Tibial nerve (tissue), 4 donors: Measurements from ENCODE around the gene CHN1. TPM values are rescaled to one million over a fixed set of nuclear protein-coding genes. Genes with fewer than 3 reads are reported as not detected.

Experiments
- DNase-seq, 2 donors: peaks; one replicate each; pipeline ENCODE4 v3.0.0-alpha.2; 2019; ENCODE audit warnings: low spot score in 2 of 2
- H3K27ac ChIP-seq, 4 donors: fragments of 200-600 bp; sonication (generic) in 3 of 4; one replicate each; pipeline ENCODE4 v1.5.1; 2017 to 2019; ENCODE audit warnings: mild to moderate bottlenecking in 1 of 4
- H3K27me3 ChIP-seq, 2 donors: fragments of 200-600 bp; sonication (generic) in 1 of 2; one replicate each; pipeline versions ENCODE4 v1.5.1 to v1.6.0; 2017 to 2019
- H3K36me3 ChIP-seq, 3 donors: fragments of 200-600 bp; sonication (generic); one replicate each; pipeline ENCODE4 v1.5.1; 2018 to 2019
- H3K4me1 ChIP-seq, 4 donors: fragments of 200-600 bp; sonication (generic) in 3 of 4; one replicate each; pipeline ENCODE4 v1.5.1; 2017 to 2019
- H3K4me3 ChIP-seq, 4 donors: fragments of 200-600 bp; sonication (generic) in 3 of 4; one replicate each; pipeline ENCODE4 v1.5.1; 2017 to 2019; ENCODE audit warnings: mild to moderate bottlenecking in 1 of 4, moderate library complexity in 1 of 4
- H3K9me3 ChIP-seq, 4 donors: fragments of 200-600 bp; sonication (generic) in 3 of 4; one replicate each; pipeline ENCODE4 v1.5.1; 2017 to 2019
- EP300 ChIP-seq, 2 donors: sonication (generic); formaldehyde crosslinking; IDR thresholded peaks; one replicate each; pipeline ENCODE4 v1.6.1; 2017; ENCODE audit warnings: antibody characterized with exemption in 2 of 2, mild to moderate bottlenecking in 1 of 2
- POLR2A ChIP-seq, 2 donors: fragments of 450-650 bp; IDR thresholded peaks; one replicate each; pipeline ENCODE4 v1.6.1; 2017; ENCODE audit warnings: antibody characterized with exemption in 2 of 2, mild to moderate bottlenecking in 2 of 2, moderate library complexity in 2 of 2
- WGBS, 2 donors: methylation state at CpG; one replicate each; pipeline ENCODE4 v1.1.5; 2018; 5-methylcytosine and 5-hydroxymethylcytosine counted together
- total RNA-seq, 4 donors: library from RNA; depleted of rRNA; stranded (reverse); fragments of >200 nt; gene quantifications; one replicate each; pipeline ENCODE4 v1.1.0, GENCODE V29; 2016
- TF ChIP-seq, protein P1 (sequence below), 5 experiments: fragments of 200-600 bp in 3 of 5; fragments of 450-650 bp in 2 of 5; sonication (generic) in 3 of 5; IDR thresholded peaks; one replicate each; pipeline ENCODE4 v1.5.1; 2016 to 2019; ENCODE audit warnings: antibody characterized with exemption in 5 of 5, mild to moderate bottlenecking in 3 of 5, moderate library complexity in 2 of 5

CHN1 gene
- total RNA-seq, 4 donors from 2014 or later: 17.3 to 27.2 (median 23.8) TPM

DNA sequence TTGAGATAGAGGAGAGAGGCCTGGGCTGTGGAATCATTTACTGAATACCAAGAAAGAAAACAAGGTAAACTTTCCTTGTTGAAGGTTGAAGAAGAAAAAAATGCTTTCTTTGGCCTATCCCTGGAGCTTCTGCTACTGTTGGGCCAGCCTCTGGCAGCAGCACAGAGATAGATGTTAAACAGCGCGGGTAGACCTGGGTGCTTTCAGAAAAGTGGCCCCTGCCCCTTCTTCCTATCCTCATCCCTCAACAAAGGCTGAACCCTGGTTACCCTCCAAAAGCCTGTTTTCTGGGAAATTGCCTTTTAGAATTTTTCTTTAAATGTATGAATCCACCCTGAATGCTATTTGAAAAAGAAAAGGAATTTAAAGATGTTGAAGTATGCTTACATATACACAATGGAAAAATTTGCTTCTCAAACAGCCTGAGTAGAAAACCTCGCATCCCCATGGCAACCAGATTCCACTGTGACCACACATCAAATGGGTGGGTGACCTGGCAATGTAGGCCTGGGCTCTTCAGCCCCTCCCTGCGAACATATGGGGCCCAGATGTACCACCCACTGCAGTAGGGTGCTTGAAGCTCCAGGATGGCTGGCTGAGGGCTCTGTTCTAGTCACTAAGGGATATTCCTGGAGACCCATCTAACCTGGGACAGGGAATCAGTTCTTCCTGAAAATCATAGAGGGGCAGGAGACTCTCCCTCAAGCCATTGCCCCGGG, 217.5 kb downstream of the CHN1 start:
- Histone ChIP-seq H3K36me3 (no peaks in the 10 kb centered on the region), H3K4me3 (no peak overlapping the region), H3K4me1 (peaks cover 0 to 16% (median 0%) of the 10 kb centered on the region in 4 donors), H3K27ac (no peak overlapping the region), H3K27me3 (no peaks in the 10 kb centered on the region), H3K9me3 (no peaks in the 10 kb centered on the region)
- no peak for DNase-seq
- WGBS, 2 donors: 53 to 65% methylated on average over 5 of the region's 5 CpGs
- TF ChIP-seq, protein P1, sequence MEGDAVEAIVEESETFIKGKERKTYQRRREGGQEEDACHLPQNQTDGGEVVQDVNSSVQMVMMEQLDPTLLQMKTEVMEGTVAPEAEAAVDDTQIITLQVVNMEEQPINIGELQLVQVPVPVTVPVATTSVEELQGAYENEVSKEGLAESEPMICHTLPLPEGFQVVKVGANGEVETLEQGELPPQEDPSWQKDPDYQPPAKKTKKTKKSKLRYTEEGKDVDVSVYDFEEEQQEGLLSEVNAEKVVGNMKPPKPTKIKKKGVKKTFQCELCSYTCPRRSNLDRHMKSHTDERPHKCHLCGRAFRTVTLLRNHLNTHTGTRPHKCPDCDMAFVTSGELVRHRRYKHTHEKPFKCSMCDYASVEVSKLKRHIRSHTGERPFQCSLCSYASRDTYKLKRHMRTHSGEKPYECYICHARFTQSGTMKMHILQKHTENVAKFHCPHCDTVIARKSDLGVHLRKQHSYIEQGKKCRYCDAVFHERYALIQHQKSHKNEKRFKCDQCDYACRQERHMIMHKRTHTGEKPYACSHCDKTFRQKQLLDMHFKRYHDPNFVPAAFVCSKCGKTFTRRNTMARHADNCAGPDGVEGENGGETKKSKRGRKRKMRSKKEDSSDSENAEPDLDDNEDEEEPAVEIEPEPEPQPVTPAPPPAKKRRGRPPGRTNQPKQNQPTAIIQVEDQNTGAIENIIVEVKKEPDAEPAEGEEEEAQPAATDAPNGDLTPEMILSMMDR (IDR thresholded peaks at IDR 0.05): no peak
- TF ChIP-seq POLR2A (IDR thresholded peaks at IDR 0.05) (no peak), EP300 (IDR thresholded peaks at IDR 0.05) (no peak)

DNA sequence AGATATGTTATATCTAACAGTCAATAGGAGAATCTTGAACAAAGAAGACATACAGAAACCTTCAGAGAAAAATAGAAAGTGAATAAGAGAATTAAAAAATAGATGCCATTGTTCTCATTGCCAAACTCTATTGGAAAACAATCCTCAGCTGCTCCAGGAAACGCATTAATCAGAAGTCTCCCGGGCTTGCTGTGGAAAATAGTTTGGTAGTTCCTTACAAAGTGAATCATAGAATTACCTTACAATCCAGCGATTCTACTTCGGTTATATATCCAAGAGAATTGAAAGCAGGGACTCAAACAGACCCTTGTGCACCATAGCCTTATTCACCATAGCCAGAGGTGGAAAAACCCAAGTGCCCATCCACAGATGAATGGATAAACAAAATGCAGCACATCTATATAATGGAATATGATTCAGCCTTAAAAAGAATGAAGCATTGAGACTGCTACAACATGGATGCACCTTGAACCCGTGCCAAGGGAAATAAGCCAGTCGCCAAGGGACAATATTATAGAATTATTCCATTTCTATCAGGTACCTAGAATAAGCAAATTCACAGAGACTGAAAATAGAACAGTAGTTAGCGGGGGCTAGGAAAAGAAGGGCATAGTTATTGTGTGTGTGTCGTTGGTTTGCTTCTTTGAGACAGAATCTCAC, 219.0 kb downstream of the CHN1 start:
- H3K4me3 ChIP-seq: no peak overlapping the region

DNA sequence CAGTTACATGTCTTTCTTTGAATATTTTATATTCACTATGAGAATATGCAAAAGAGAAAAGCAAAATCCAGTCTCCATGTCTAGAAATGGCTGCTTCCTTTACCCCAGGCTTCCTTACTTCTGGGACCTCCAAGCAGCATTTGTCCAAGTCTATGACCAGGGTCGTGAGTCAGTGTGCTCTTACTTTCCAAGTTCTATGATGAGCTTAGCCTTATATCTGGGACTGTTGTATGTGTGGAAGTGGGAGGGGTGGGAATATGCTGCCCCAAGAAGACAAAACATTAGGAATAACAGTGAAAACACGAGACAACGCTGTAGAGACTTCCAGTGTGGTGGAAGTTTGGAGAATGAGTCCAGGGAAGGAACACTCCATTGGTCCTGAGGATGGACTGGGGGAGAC, 219.7 kb downstream of the CHN1 start:
- Histone ChIP-seq H3K4me3 (no peak overlapping the region), H3K36me3 (no peaks in the 10 kb centered on the region), H3K27ac (no peak overlapping the region), H3K27me3 (no peaks in the 10 kb centered on the region), H3K4me1 (peaks cover 0 to 16% (median 0%) of the 10 kb centered on the region in 4 donors), H3K9me3 (no peaks in the 10 kb centered on the region)
- DNase-seq: no peak
- 67 to 81% methylated on average over 3 of the region's 3 CpGs for WGBS, 2 donors
- TF ChIP-seq POLR2A (IDR thresholded peaks at IDR 0.05) (no peak), EP300 (IDR thresholded peaks at IDR 0.05) (no peak)
- TF ChIP-seq, protein P1 (IDR thresholded peaks at IDR 0.05): no peak

More for the DNA sequence above, 219.0 kb downstream of the CHN1 start:
- no peaks in the 10 kb centered on the region for H3K36me3 ChIP-seq
- 48 to 51% methylated on average over 8 of the region's 8 CpGs for WGBS, 2 donors
- TF ChIP-seq EP300 (IDR thresholded peaks at IDR 0.05) (no peak), POLR2A (IDR thresholded peaks at IDR 0.05) (no peak)
- TF ChIP-seq, protein P1 (IDR thresholded peaks at IDR 0.05): no peak
- peak overlapping the region in 1 of 4 donors; percentile 55 for H3K27ac ChIP-seq
- DNase-seq: no peak
- H3K4me1 ChIP-seq: peaks cover 0 to 16% (median 0%) of the 10 kb centered on the region in 4 donors
- H3K27me3 ChIP-seq: no peaks in the 10 kb centered on the region
- no peaks in the 10 kb centered on the region for H3K9me3 ChIP-seq

DNA sequence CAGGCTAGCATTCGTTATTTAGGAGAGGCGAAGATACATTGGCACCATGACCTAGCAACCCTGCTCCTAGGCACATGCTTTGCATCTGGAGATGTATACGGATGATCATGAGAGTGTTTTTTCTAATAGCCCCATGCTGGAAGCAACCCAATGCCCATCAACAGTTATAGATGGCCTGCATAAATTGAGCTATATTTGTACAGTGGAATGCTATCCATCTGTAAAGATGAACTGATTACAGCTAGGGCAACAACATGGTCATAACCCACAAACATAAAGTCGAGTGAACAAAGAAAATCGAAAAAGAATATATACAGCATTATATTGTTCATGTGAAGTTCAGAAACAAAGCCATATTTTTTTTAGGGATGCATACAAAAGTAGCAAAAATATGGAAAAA, 220.3 kb downstream of the CHN1 start:
- WGBS, 2 donors: 78 to 86% methylated on average over 5 of the region's 5 CpGs
- Histone ChIP-seq H3K4me3 (no peak overlapping the region), H3K4me1 (peaks cover 0 to 16% (median 0%) of the 10 kb centered on the region in 4 donors), H3K9me3 (no peaks in the 10 kb centered on the region), H3K27me3 (no peaks in the 10 kb centered on the region), H3K36me3 (no peaks in the 10 kb centered on the region), H3K27ac (no peak overlapping the region)
- TF ChIP-seq, protein P1 (IDR thresholded peaks at IDR 0.05): no peak
- no peak for TF ChIP-seq EP300 (IDR thresholded peaks at IDR 0.05)
- DNase-seq: no peak

DNA sequence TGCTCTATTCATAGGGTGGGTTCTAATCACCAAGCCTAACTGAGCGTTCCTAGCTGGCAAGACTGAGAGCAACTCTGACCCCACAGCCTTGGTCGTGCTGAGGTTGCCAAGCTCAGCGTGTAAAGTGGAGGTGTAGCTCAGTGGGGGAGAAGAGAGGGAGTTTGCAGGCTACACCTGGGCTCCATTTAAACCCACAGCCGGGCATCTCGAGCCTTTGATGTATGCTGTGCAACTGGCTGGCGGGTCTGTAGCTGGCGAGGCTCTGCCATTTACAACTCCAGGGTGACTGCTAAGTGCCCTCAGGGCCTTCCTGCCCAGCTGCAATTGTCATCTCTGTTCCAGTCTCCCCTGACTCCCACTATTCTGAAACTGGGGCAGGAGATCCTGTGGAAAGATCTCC, 220.9 kb downstream of the CHN1 start:
- Histone ChIP-seq H3K4me1 (peaks cover 0 to 16% (median 0%) of the 10 kb centered on the region in 4 donors), H3K4me3 (no peak overlapping the region), H3K9me3 (no peaks in the 10 kb centered on the region), H3K36me3 (no peaks in the 10 kb centered on the region), H3K27ac (no peak overlapping the region), H3K27me3 (no peaks in the 10 kb centered on the region)
- TF ChIP-seq EP300 (IDR thresholded peaks at IDR 0.05) (no peak), POLR2A (IDR thresholded peaks at IDR 0.05) (no peak)
- TF ChIP-seq, protein P1 (IDR thresholded peaks at IDR 0.05): no peak
- no peak for DNase-seq
- 85 to 94% methylated on average over 6 to 7 of the region's 7 CpGs for WGBS, 2 donors
